Mucosa of rectum (tissue), 2 donors: ENCODE measurements around the gene PALD1.

Source experiments
- H3K27ac ChIP-seq, 2 donors: one replicate each; pipeline ENCODE4 v1.7.0; 2013; ENCODE audit warnings: inconsistent platforms in 2 of 2, low read depth in 2 of 2, low read length in 2 of 2
- H3K27me3 ChIP-seq, 2 donors: one replicate each; pipeline ENCODE4 v1.7.0; 2013; ENCODE audit warnings: low read length in 2 of 2; ENCODE audit not compliant: control insufficient read depth in 2 of 2, insufficient read depth in 2 of 2
- H3K36me3 ChIP-seq, 2 donors: one replicate each; pipeline ENCODE4 v1.7.0; 2013; ENCODE audit warnings: low read length in 2 of 2; ENCODE audit not compliant: control insufficient read depth in 2 of 2, insufficient read depth in 2 of 2
- H3K4me1 ChIP-seq, 2 donors: one replicate each; pipeline ENCODE4 v1.7.0; 2013; ENCODE audit warnings: low read length in 2 of 2, mild to moderate bottlenecking in 1 of 2; ENCODE audit not compliant: control insufficient read depth in 2 of 2, insufficient read depth in 2 of 2
- H3K4me3 ChIP-seq, 2 donors: one replicate each; pipeline ENCODE4 v1.7.0; 2013; ENCODE audit warnings: low read length in 2 of 2
- H3K9ac ChIP-seq, 2 donors: one replicate each; pipeline ENCODE4 v1.7.0; 2013; ENCODE audit warnings: low read length in 2 of 2, low read depth in 1 of 2, mild to moderate bottlenecking in 1 of 2
- H3K9me3 ChIP-seq, 2 donors: one replicate each; pipeline ENCODE4 v1.7.0; 2013; ENCODE audit warnings: low read length in 2 of 2; ENCODE audit not compliant: control insufficient read depth in 2 of 2
- donor health status: healthy.
- donor health status: Normal muscosa, but diverticular disease.

The PALD1 gene

GRCh38 chr10:70587045-70587658 lies 108.6 kb downstream of the PALD1 start:
- H3K36me3 ChIP-seq, result no peaks in the 10 kb centered on the region
- H3K27me3 ChIP-seq, result peaks cover 2 to 3% of the 10 kb centered on the region in 2 donors
- no peaks in the 10 kb centered on the region for H3K9me3 ChIP-seq
- H3K4me1 ChIP-seq, result peaks cover 3 to 4% of the 10 kb centered on the region in 2 donors
- no peak overlapping the region for H3K9ac ChIP-seq
- no peak overlapping the region for H3K27ac ChIP-seq
- no peak overlapping the region for H3K4me3 ChIP-seq

- peaks cover 3 to 4% of the 10 kb centered on the region in 2 donors for H3K4me1 ChIP-seq
- no peak overlapping the region for H3K4me3 ChIP-seq
- no peak overlapping the region for H3K9ac ChIP-seq
- H3K9me3 ChIP-seq, result no peaks in the 10 kb centered on the region
- H3K27me3 ChIP-seq, result peaks cover 2 to 3% of the 10 kb centered on the region in 2 donors
- H3K27ac ChIP-seq, result no peak overlapping the region
- H3K36me3 ChIP-seq, result no peaks in the 10 kb centered on the region
Observed at GRCh38 chr10:70588255-70588654, 109.7 kb downstream of the PALD1 start.

GRCh38 chr10:70588859-70589570 lies 110.4 kb downstream of the PALD1 start:
- Histone ChIP-seq H3K36me3 (no peaks in the 10 kb centered on the region), H3K4me3 (no peak overlapping the region), H3K4me1 (peaks cover 3 to 4% of the 10 kb centered on the region in 2 donors), H3K27me3 (peaks cover 2 to 3% of the 10 kb centered on the region in 2 donors), H3K9me3 (no peaks in the 10 kb centered on the region), H3K9ac (no peak overlapping the region), H3K27ac (peak overlapping the region; percentile 52 to 56)

GRCh38 chr10:70589762-70590654 lies 111.4 kb downstream of the PALD1 start:
- H3K9me3 ChIP-seq, result no peaks in the 10 kb centered on the region
- peak overlapping the region; percentile 52 to 56 for H3K27ac ChIP-seq
- no peak overlapping the region for H3K9ac ChIP-seq
- no peak overlapping the region for H3K4me3 ChIP-seq
- H3K27me3 ChIP-seq, result peaks cover 2 to 3% of the 10 kb centered on the region in 2 donors
- H3K4me1 ChIP-seq, result peaks cover 3% of the 10 kb centered on the region in 2 donors
- no peaks in the 10 kb centered on the region for H3K36me3 ChIP-seq

- no peaks in the 10 kb centered on the region for H3K36me3 ChIP-seq
- H3K4me3 ChIP-seq, result no peak overlapping the region
- no peak overlapping the region for H3K9ac ChIP-seq
- H3K9me3 ChIP-seq, result no peaks in the 10 kb centered on the region
- H3K27me3 ChIP-seq, result peaks cover 2 to 3% of the 10 kb centered on the region in 2 donors
- H3K27ac ChIP-seq, result no peak overlapping the region
- H3K4me1 ChIP-seq, result no peaks in the 10 kb centered on the region
Observed at GRCh38 chr10:70590655-70591416, 112.3 kb downstream of the PALD1 start.

GRCh38 chr10:70592186-70592735 lies 113.7 kb downstream of the PALD1 start:
- Histone ChIP-seq H3K4me3 (no peak overlapping the region), H3K9ac (no peak overlapping the region), H3K36me3 (no peaks in the 10 kb centered on the region), H3K4me1 (no peaks in the 10 kb centered on the region), H3K27me3 (peaks cover 2 to 3% of the 10 kb centered on the region in 2 donors), H3K9me3 (no peaks in the 10 kb centered on the region), H3K27ac (no peak overlapping the region)

GRCh38 chr10:70592746-70593512 lies 114.4 kb downstream of the PALD1 start:
- H3K4me1 ChIP-seq, result no peaks in the 10 kb centered on the region
- peaks cover under 1 to 2% of the 10 kb centered on the region in 2 donors for H3K27me3 ChIP-seq
- H3K9me3 ChIP-seq, result no peaks in the 10 kb centered on the region
- no peak overlapping the region for H3K27ac ChIP-seq
- H3K4me3 ChIP-seq, result no peak overlapping the region
- H3K9ac ChIP-seq, result no peak overlapping the region
- no peaks in the 10 kb centered on the region for H3K36me3 ChIP-seq

GRCh38 chr10:70593513-70593890 lies 114.9 kb downstream of the PALD1 start:
- no peaks in the 10 kb centered on the region for H3K4me1 ChIP-seq
- no peaks in the 10 kb centered on the region for H3K9me3 ChIP-seq
- no peak overlapping the region for H3K4me3 ChIP-seq
- H3K27me3 ChIP-seq, result peaks cover 0 to 2% of the 10 kb centered on the region in 2 donors
- H3K9ac ChIP-seq, result no peak overlapping the region
- H3K27ac ChIP-seq, result no peak overlapping the region
- H3K36me3 ChIP-seq, result no peaks in the 10 kb centered on the region

- H3K9me3 ChIP-seq, result no peaks in the 10 kb centered on the region
- H3K4me1 ChIP-seq, result no peaks in the 10 kb centered on the region
- H3K9ac ChIP-seq, result no peak overlapping the region
- H3K36me3 ChIP-seq, result no peaks in the 10 kb centered on the region
- H3K27ac ChIP-seq, result no peak overlapping the region
- no peak overlapping the region for H3K4me3 ChIP-seq
- peaks cover 0 to 2% of the 10 kb centered on the region in 2 donors for H3K27me3 ChIP-seq
Observed at GRCh38 chr10:70594161-70594560, 115.6 kb downstream of the PALD1 start.
